WI38 (cell line): ENCODE results near the gene PAPOLA.

Experiments used
- H3K4me3 ChIP-seq: 2 replicates; pipeline ENCODE4 v1.5.1; 2011; ENCODE audit warnings: low read depth, mild to moderate bottlenecking, control low read depth, low read length
- TF ChIP-seq, protein P1 (sequence below): IDR thresholded peaks from 2 replicates; pipeline ENCODE4 v1.5.1; 2012; ENCODE audit warnings: low read depth, mild to moderate bottlenecking, control low read depth, low read length

PAPOLA gene

GRCh38 chr14:96586056-96586455 is 83.9 kb downstream of the PAPOLA start:
- TF ChIP-seq, protein P1, sequence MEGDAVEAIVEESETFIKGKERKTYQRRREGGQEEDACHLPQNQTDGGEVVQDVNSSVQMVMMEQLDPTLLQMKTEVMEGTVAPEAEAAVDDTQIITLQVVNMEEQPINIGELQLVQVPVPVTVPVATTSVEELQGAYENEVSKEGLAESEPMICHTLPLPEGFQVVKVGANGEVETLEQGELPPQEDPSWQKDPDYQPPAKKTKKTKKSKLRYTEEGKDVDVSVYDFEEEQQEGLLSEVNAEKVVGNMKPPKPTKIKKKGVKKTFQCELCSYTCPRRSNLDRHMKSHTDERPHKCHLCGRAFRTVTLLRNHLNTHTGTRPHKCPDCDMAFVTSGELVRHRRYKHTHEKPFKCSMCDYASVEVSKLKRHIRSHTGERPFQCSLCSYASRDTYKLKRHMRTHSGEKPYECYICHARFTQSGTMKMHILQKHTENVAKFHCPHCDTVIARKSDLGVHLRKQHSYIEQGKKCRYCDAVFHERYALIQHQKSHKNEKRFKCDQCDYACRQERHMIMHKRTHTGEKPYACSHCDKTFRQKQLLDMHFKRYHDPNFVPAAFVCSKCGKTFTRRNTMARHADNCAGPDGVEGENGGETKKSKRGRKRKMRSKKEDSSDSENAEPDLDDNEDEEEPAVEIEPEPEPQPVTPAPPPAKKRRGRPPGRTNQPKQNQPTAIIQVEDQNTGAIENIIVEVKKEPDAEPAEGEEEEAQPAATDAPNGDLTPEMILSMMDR = no peak
- no peak overlapping the region for H3K4me3 ChIP-seq

DNA sequence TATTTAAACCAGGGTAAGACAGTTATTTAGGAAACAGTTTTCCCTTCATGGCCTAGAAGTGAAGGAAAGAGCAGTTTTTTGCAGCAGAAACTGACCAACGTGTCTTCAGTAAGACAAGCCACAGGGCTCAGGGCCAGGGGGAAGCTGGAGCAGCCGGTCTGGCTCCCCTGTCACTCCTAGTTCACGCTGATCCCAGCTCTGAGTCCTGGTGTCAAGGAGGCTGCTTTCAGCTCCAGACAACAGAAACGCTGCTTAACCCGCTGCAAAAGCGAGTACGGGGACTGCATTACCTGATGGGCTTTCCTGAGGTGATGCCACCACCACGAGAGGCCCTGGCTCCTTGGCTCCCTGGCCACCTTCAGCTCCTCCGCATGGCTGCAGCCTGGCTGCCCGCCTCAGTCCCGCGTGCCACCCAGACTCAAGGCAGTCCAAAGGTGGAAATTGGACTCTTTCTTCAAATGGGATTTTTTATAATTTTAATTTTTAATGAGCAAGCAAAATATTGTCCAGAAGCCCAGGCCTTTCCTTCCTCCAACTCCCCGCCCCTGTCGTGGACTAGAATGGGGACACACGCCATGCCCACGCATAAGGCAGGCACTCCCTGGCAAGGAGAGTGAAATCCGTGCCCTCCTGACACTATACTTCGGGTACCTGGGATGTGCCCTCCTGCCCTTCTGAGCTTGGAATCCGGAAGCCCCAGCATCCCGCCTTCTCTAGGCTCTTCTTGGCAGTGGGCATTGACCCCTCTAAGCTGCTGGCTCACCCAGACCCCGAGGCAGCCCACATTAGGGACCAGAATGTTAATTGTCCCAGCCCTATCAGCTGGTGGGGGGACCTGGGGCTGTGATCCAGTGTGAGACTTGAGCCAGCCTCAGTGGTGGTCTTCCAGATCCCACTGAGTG is 85.0 kb downstream of the PAPOLA start:
- H3K4me3 ChIP-seq = no peak overlapping the region
- TF ChIP-seq, protein P1 = no peak

- TF ChIP-seq, protein P1 = no peak
- no peak overlapping the region for H3K4me3 ChIP-seq
Measured at GRCh38 chr14:96587823-96588385, 85.7 kb downstream of the PAPOLA start.

- TF ChIP-seq, protein P1 = no peak
Measured at GRCh38 chr14:96588410-96589257, 86.5 kb downstream of the PAPOLA start.

DNA sequence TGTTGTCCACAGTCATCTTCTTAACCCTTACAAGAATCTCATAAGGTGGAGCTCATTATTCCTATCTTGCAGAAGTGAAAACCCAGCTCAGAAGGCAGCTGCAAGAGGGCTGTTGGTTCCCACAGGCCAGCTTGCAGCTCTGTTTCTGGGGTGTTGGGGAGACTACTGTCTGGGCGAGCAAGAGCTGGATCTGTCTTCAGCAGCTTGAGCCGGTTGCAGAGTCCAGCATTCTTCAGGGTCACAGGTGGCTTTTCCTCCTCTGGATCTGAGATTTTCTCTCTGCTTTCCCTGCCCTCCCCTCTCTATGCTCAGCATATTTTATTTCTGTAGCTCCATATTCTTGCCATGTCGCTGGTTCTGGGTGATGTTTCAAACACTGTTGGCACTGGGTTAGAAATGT is 87.4 kb downstream of the PAPOLA start:
- no peak overlapping the region for H3K4me3 ChIP-seq
- TF ChIP-seq, protein P1 = no peak

More at GRCh38 chr14:96588410-96589257, 86.5 kb downstream of the PAPOLA start:
- no peak overlapping the region for H3K4me3 ChIP-seq

DNA sequence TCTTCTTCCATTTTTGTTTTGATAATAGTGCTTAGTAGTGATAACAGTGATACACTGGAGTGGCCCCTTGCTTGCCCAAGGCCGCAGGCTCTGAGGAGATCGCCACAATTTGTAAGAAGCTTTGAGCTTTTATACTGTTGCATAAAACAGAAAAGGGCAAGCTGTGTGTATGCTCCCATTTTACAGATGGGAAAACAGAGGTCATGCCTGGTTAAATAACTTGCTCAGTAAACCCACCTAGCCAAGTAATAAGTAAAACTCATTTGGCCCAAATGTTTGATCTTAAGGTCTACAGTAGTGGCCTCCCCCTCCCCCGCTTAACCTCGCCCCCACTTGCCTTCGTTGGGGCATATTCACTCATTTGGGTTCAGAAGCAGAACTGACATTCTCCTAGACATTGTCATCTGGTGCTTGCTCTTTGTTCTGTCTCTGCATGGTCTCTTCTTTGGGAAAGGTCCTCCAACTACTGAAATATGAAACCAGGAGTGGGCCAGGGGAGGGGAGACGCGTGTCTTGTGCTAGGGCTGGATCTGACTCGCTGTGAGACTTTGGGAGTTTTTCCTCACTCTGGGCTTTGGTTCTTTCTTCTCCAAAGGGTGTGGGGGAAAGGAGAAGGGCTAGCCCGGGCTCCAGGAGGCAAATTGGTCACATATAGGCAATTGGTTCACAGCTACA is 88.1 kb downstream of the PAPOLA start:
- H3K4me3 ChIP-seq = no peak overlapping the region
- TF ChIP-seq, protein P1 = no peak
